ENCODE measurements around the gene RC3H2. TPM values are rescaled to one million over a fixed set of nuclear protein-coding genes. Genes with fewer than 3 reads are reported as not detected.
"Not testable (repeated sequence)": the region's sequence is repeated elsewhere in the genome, so short reads cannot be mapped to it uniquely, and the experiment has no call there.

RC3H2 gene
- total and polyA plus RNA-seq, 7 donors: 11.4 to 49.5 (median 43.8) TPM

- DNase-seq: peak; percentile 82
- 3 to 7% methylated on average over 8 of the region's 8 CpGs for WGBS, 2 donors
- Histone ChIP-seq H3K9me3 (no peaks in the 10 kb centered on the region), H3K4me1 (peaks cover 0 to 5% (median 0%) of the 10 kb centered on the region in 4 donors), H3K36me3 (no peaks in the 10 kb centered on the region), H3K27me3 (no peaks in the 10 kb centered on the region), H3K27ac (no peak overlapping the region), H3K4me3 (no peak overlapping the region)
- intact Hi-C loops (cut with DNase I): loop anchor here (1.0 to 5.0 kb wide), 2 partner anchors 345 to 683 kb away; no protein-coding TSS in a partner anchor
- peak in 1 of 4 donors; percentile 20 for TF ChIP-seq POLR2AphosphoS5 (IDR thresholded peaks at IDR 0.05)
- TF ChIP-seq POLR2A (IDR thresholded peaks at IDR 0.05): no peak
- peak; percentile 67 to 84 (median 71) for TF ChIP-seq CTCF (IDR thresholded peaks at IDR 0.05)
- no peak for TF ChIP-seq EP300 (IDR thresholded peaks at IDR 0.05)
These were observed 94.7 kb downstream of the RC3H2 start for GRCh38 chr9:122810306-122810946.

- 23 to 72% methylated on average over 7 of the region's 7 CpGs for WGBS, 2 donors
- H3K4me3 ChIP-seq; H3K36me3 ChIP-seq; H3K4me1 ChIP-seq; H3K27me3 ChIP-seq; DNase-seq; H3K27ac ChIP-seq; H3K9me3 ChIP-seq; intact Hi-C loops (cut with DNase I): not testable (repeated sequence)
These were observed 95.9 kb downstream of the RC3H2 start for GRCh38 chr9:122809261-122809660.

DNA sequence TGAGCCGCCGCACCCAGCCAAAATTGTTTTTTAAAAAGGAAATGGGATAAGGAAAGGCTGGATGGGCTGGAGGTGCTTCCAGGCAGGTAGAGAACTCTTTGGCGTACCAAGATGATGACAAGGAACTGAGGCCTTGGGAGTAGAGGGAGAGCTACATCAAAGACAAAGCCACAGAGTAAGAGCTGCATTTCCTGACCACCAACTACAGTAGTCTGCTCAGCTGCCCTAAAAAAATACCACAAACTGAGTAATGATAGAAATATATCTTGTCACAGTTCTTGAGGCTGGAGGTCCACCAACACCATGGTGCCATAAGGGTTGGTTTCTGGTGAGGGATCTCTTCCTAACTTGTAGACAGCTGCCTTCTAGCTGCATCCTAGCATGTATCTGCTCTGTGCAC lies 97.0 kb downstream of the RC3H2 start:
- no peak for TF ChIP-seq POLR2A (IDR thresholded peaks at IDR 0.05)
- no peak for TF ChIP-seq CTCF (IDR thresholded peaks at IDR 0.05)
- TF ChIP-seq EP300 (IDR thresholded peaks at IDR 0.05): no peak
- TF ChIP-seq POLR2AphosphoS5 (IDR thresholded peaks at IDR 0.05): no peak
- 89 to 96% methylated on average over 3 of the region's 3 CpGs for WGBS, 2 donors

GRCh38 chr9:122807271-122807900 lies 97.8 kb downstream of the RC3H2 start:
- no peaks in the 10 kb centered on the region for H3K9me3 ChIP-seq
- DNase-seq: no peak
- peaks cover 0 to 5% (median 0%) of the 10 kb centered on the region in 4 donors for H3K4me1 ChIP-seq
- no peaks in the 10 kb centered on the region for H3K27me3 ChIP-seq
- no peak overlapping the region for H3K4me3 ChIP-seq
- H3K36me3 ChIP-seq: no peaks in the 10 kb centered on the region
- H3K27ac ChIP-seq: no peak overlapping the region
- WGBS, 2 donors: 69 to 78% methylated on average over 1 of the region's 1 CpG
- intact Hi-C loops (cut with DNase I): no loop called here
- no peak for TF ChIP-seq POLR2AphosphoS5 (IDR thresholded peaks at IDR 0.05)
- TF ChIP-seq EP300 (IDR thresholded peaks at IDR 0.05): no peak
- no peak for TF ChIP-seq POLR2A (IDR thresholded peaks at IDR 0.05)
- TF ChIP-seq CTCF (IDR thresholded peaks at IDR 0.05): no peak

More for the DNA sequence above, 97.0 kb downstream of the RC3H2 start:
- Histone ChIP-seq H3K27ac (no peak overlapping the region), H3K4me3 (no peak overlapping the region), H3K9me3 (no peaks in the 10 kb centered on the region), H3K4me1 (peaks cover 0 to 5% (median 0%) of the 10 kb centered on the region in 4 donors), H3K36me3 (no peaks in the 10 kb centered on the region), H3K27me3 (no peaks in the 10 kb centered on the region)
- DNase-seq: no peak
- intact Hi-C loops (cut with DNase I): no loop called here

DNA sequence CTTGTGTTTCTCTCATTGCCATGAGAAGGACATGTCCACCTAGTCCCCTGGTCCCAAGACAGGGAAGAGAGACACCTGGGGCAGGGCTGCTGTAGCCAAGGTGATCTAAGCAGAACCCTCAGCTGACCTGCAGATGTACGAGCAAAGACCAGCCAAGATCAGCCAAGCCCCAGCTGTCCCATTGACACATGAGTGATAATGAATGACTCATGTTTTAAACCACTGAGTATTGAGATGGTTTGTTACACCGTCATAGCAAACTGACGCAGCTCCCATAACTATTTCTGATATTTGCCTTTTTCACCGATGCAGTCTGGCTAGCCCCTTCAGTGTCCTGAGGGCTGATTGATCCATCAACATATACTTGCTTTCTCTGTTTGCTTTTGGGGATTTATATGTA lies 98.5 kb downstream of the RC3H2 start:
- H3K36me3 ChIP-seq: no peaks in the 10 kb centered on the region
- H3K4me3 ChIP-seq: no peak overlapping the region
- peaks cover 0 to 5% (median 0%) of the 10 kb centered on the region in 4 donors for H3K4me1 ChIP-seq
- TF ChIP-seq CTCF (IDR thresholded peaks at IDR 0.05) (no peak), POLR2AphosphoS5 (IDR thresholded peaks at IDR 0.05) (no peak), EP300 (IDR thresholded peaks at IDR 0.05) (no peak), POLR2A (IDR thresholded peaks at IDR 0.05) (no peak)
- intact Hi-C loops (cut with DNase I): no loop called here
- H3K27ac ChIP-seq: no peak overlapping the region
- WGBS, 2 donors: 89 to 91% methylated on average over 4 of the region's 4 CpGs
- H3K27me3 ChIP-seq: no peaks in the 10 kb centered on the region
- DNase-seq: no peak
- no peaks in the 10 kb centered on the region for H3K9me3 ChIP-seq

All from sigmoid colon (tissue), 7 donors.